K562 (cell line): Measurements from ENCODE around the gene KLHL33. TPM values are rescaled to one million over a fixed set of nuclear protein-coding genes. Genes with fewer than 3 reads are reported as not detected.

Experiments
- ATF1 ChIP-seq, 2 experiments: fragments of 450-650 bp in 1 of 2; IDR thresholded peaks; 2 replicates each; pipeline ENCODE4 v1.6.1; 2016; ENCODE audit warnings: missing compliant biosample characterization in 1 of 2, missing genetic modification characterization in 1 of 2
- CREB1 ChIP-seq, 2 experiments: sonication (generic) in 1 of 2; formaldehyde crosslinking in 1 of 2; IDR thresholded peaks; 2 replicates each; pipeline versions ENCODE4 v1.6.1 to v1.8.0; 2012 to 2022; ENCODE audit warnings: inconsistent platforms in 1 of 2, mild to moderate bottlenecking in 1 of 2, missing genetic modification reagents in 1 of 2, moderate library complexity in 1 of 2
- KLF1 ChIP-seq: fragments of 450-650 bp; IDR thresholded peaks from 2 replicates; pipeline ENCODE4 v1.6.1; 2016; ENCODE audit warnings: missing genetic modification characterization, missing compliant biosample characterization
- RFX1 ChIP-seq: fragments of 450-650 bp; IDR thresholded peaks from 2 replicates; pipeline ENCODE4 v1.6.1; 2016; ENCODE audit warnings: mild to moderate bottlenecking, moderate library complexity
- TRIM28 ChIP-seq: fragments of 450-650 bp; IDR thresholded peaks from 2 replicates; pipeline ENCODE4 v1.6.1; 2017
- ZBTB7A ChIP-seq: IDR thresholded peaks from 2 replicates; pipeline ENCODE4 v1.6.1; 2011; ENCODE audit warnings: low read depth, mild to moderate bottlenecking, low read length, moderate library complexity, borderline replicate concordance; ENCODE audit not compliant: control insufficient read depth
- ZNF561 ChIP-seq: fragments of 450-650 bp; formaldehyde crosslinking; conservative IDR thresholded peaks from 2 replicates; pipeline ENCODE4 v1.4.0; 2020; ENCODE audit warnings: mild to moderate bottlenecking, moderate library complexity
- polyA plus RNA-seq, 8 experiments: library from polyadenylated mRNA; depleted of rRNA in 4 of 8; stranded (reverse) in 5 of 8; unstranded in 3 of 8; fragments of >200 nt; fragmentation: Nextera tagmentation in 2 of 8; fragmentation: Illumina TruSeq in 1 of 8; extraction: Ambion mirVana in 2 of 8; extraction: Trizol in 1 of 8; gene quantifications; 2 replicates each; pipeline versions ENCODE4 v1.2.1 to v1.2.3, GENCODE V29; 2011 to 2014; ENCODE audit warnings: inconsistent platforms in 1 of 8, missing spikeins in 1 of 8
- total RNA-seq, 7 experiments: library from RNA; depleted of rRNA in 6 of 7; stranded (reverse); fragments of >200 nt in 6 of 7; fragmentation: Illumina TruSeq in 2 of 7; extraction: Trizol in 2 of 7; gene quantifications; 2 replicates each; pipeline versions ENCODE4 v1.2.1 to v1.2.3, GENCODE V29; 2011 to 2021; ENCODE audit warnings: low replicate concordance in 1 of 7
- TF ChIP-seq, protein P1 (sequence below): fragments of 200-600 bp; sonication (generic); IDR thresholded peaks from one replicate; pipeline ENCODE4 v1.6.1; 2012; ENCODE audit warnings: mild to moderate bottlenecking, low read depth, low read length, inconsistent platforms
- TF ChIP-seq, protein P2 (sequence below), 2 experiments: fragments of 150-350 bp in 1 of 2; IDR thresholded peaks; 2 replicates each; pipeline ENCODE4 v1.6.1; 2012 to 2016; ENCODE audit warnings: low read depth in 2 of 2, low read length in 2 of 2, mild to moderate bottlenecking in 1 of 2, moderate library complexity in 1 of 2

KLHL33 gene
- total and polyA plus RNA-seq, 9 of the 15 experiments (the other 6 are each of a cell fraction or from before 2014, with no cell fraction given), result 0.04 to 0.27 (median 0.13) TPM; not detected in 6

DNA sequence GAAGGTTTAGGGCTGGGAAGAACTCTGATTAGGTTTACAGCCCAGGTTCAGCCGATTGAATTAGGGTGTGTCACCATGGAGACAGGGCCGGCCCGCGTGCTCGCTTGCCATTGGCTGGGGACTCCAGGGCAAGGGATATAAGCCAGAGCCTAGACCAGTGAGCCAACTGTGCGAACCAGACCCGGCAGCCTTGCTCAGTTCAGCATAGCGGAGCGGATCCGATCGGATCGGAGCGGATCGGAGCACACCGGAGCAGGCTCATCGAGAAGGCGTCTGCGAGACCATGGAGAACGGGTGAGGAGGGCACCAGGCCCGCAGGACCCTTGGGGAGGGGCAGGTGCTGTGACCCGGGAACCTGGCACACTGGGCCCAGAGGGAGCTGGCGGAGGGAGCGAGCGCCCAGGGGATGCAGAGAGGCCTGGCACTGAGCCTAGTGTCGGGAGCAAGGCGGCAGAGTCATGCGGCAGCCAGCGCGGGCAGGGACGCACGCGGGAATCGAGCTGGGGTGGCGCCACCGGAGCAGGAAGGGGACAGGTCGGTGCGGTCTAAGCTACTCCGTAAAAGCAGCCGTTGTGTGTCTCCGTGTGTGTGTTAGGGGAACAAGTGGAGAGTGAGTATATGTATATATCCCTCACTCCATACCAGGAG, 33.4 kb upstream of the KLHL33 start, which contains the start of gene PNP (continued):
- TF ChIP-seq, protein P1, sequence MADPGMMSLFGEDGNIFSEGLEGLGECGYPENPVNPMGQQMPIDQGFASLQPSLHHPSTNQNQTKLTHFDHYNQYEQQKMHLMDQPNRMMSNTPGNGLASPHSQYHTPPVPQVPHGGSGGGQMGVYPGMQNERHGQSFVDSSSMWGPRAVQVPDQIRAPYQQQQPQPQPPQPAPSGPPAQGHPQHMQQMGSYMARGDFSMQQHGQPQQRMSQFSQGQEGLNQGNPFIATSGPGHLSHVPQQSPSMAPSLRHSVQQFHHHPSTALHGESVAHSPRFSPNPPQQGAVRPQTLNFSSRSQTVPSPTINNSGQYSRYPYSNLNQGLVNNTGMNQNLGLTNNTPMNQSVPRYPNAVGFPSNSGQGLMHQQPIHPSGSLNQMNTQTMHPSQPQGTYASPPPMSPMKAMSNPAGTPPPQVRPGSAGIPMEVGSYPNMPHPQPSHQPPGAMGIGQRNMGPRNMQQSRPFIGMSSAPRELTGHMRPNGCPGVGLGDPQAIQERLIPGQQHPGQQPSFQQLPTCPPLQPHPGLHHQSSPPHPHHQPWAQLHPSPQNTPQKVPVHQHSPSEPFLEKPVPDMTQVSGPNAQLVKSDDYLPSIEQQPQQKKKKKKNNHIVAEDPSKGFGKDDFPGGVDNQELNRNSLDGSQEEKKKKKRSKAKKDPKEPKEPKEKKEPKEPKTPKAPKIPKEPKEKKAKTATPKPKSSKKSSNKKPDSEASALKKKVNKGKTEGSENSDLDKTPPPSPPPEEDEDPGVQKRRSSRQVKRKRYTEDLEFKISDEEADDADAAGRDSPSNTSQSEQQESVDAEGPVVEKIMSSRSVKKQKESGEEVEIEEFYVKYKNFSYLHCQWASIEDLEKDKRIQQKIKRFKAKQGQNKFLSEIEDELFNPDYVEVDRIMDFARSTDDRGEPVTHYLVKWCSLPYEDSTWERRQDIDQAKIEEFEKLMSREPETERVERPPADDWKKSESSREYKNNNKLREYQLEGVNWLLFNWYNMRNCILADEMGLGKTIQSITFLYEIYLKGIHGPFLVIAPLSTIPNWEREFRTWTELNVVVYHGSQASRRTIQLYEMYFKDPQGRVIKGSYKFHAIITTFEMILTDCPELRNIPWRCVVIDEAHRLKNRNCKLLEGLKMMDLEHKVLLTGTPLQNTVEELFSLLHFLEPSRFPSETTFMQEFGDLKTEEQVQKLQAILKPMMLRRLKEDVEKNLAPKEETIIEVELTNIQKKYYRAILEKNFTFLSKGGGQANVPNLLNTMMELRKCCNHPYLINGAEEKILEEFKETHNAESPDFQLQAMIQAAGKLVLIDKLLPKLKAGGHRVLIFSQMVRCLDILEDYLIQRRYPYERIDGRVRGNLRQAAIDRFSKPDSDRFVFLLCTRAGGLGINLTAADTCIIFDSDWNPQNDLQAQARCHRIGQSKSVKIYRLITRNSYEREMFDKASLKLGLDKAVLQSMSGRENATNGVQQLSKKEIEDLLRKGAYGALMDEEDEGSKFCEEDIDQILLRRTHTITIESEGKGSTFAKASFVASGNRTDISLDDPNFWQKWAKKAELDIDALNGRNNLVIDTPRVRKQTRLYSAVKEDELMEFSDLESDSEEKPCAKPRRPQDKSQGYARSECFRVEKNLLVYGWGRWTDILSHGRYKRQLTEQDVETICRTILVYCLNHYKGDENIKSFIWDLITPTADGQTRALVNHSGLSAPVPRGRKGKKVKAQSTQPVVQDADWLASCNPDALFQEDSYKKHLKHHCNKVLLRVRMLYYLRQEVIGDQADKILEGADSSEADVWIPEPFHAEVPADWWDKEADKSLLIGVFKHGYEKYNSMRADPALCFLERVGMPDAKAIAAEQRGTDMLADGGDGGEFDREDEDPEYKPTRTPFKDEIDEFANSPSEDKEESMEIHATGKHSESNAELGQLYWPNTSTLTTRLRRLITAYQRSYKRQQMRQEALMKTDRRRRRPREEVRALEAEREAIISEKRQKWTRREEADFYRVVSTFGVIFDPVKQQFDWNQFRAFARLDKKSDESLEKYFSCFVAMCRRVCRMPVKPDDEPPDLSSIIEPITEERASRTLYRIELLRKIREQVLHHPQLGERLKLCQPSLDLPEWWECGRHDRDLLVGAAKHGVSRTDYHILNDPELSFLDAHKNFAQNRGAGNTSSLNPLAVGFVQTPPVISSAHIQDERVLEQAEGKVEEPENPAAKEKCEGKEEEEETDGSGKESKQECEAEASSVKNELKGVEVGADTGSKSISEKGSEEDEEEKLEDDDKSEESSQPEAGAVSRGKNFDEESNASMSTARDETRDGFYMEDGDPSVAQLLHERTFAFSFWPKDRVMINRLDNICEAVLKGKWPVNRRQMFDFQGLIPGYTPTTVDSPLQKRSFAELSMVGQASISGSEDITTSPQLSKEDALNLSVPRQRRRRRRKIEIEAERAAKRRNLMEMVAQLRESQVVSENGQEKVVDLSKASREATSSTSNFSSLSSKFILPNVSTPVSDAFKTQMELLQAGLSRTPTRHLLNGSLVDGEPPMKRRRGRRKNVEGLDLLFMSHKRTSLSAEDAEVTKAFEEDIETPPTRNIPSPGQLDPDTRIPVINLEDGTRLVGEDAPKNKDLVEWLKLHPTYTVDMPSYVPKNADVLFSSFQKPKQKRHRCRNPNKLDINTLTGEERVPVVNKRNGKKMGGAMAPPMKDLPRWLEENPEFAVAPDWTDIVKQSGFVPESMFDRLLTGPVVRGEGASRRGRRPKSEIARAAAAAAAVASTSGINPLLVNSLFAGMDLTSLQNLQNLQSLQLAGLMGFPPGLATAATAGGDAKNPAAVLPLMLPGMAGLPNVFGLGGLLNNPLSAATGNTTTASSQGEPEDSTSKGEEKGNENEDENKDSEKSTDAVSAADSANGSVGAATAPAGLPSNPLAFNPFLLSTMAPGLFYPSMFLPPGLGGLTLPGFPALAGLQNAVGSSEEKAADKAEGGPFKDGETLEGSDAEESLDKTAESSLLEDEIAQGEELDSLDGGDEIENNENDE, result no peak
- TF ChIP-seq, protein P2, sequence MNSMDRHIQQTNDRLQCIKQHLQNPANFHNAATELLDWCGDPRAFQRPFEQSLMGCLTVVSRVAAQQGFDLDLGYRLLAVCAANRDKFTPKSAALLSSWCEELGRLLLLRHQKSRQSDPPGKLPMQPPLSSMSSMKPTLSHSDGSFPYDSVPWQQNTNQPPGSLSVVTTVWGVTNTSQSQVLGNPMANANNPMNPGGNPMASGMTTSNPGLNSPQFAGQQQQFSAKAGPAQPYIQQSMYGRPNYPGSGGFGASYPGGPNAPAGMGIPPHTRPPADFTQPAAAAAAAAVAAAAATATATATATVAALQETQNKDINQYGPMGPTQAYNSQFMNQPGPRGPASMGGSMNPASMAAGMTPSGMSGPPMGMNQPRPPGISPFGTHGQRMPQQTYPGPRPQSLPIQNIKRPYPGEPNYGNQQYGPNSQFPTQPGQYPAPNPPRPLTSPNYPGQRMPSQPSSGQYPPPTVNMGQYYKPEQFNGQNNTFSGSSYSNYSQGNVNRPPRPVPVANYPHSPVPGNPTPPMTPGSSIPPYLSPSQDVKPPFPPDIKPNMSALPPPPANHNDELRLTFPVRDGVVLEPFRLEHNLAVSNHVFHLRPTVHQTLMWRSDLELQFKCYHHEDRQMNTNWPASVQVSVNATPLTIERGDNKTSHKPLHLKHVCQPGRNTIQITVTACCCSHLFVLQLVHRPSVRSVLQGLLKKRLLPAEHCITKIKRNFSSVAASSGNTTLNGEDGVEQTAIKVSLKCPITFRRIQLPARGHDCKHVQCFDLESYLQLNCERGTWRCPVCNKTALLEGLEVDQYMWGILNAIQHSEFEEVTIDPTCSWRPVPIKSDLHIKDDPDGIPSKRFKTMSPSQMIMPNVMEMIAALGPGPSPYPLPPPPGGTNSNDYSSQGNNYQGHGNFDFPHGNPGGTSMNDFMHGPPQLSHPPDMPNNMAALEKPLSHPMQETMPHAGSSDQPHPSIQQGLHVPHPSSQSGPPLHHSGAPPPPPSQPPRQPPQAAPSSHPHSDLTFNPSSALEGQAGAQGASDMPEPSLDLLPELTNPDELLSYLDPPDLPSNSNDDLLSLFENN (IDR thresholded peaks at IDR 0.05; ENCODE audit: low read depth in 2 of 2, low read length in 2 of 2), result peak in 1 of 2 experiments; percentile 37; a peak in 1 of 4 replicates
- no peak for TF ChIP-seq ATF1 (CRISPR knock-in tag; IDR thresholded peaks at IDR 0.05)
- peak; percentile 47 for TF ChIP-seq ATF1 (tag; IDR thresholded peaks at IDR 0.05)
- TF ChIP-seq KLF1 (tag), result no peak
- no peak for TF ChIP-seq TRIM28
- peak; percentile 94 for TF ChIP-seq RFX1
- no peak; the same call in 1 of the 2 replicates for TF ChIP-seq ZBTB7A
- no peak for TF ChIP-seq ZNF561
- TF ChIP-seq CREB1 (IDR thresholded peaks at IDR 0.05), result no peak
- TF ChIP-seq CREB1 (CRISPR knock-in tag; IDR thresholded peaks at IDR 0.05), result peak; percentile 53; the same call in 1 of the 2 replicates
